Peyer's patch (tissue), 4 donors: Measurements from ENCODE around the gene IMMP2L. TPM values are rescaled to one million over a fixed set of nuclear protein-coding genes. Genes with fewer than 3 reads are reported as not detected.

Source experiments
- DNase-seq, 3 donors: peaks; one replicate each; pipeline ENCODE4 v3.0.0-alpha.2; 2017 to 2019
- H3K27ac ChIP-seq, 4 donors: fragments of 200-600 bp; sonication (generic); one replicate each; pipeline ENCODE4 v1.5.1; 2016 to 2019
- H3K27me3 ChIP-seq, 2 donors: fragments of 200-600 bp; sonication (generic); one replicate each; pipeline ENCODE4 v1.5.1; 2019
- H3K36me3 ChIP-seq, 3 donors: fragments of 200-600 bp; sonication (generic); one replicate each; pipeline ENCODE4 v1.5.1; 2016 to 2019
- H3K4me1 ChIP-seq, 4 donors: fragments of 200-600 bp; sonication (generic); one replicate each; pipeline ENCODE4 v1.5.1; 2016 to 2019
- H3K4me3 ChIP-seq, 4 donors: fragments of 200-600 bp; sonication (generic); 1 replicate in 3 of 4; 2 replicates in 1 of 4; pipeline ENCODE4 v1.5.1; 2016 to 2019; ENCODE audit warnings: mild to moderate bottlenecking in 1 of 4
- H3K9me3 ChIP-seq, 4 donors: fragments of 200-600 bp; sonication (generic); one replicate each; pipeline ENCODE4 v1.5.1; 2016 to 2019; ENCODE audit warnings: mild to moderate bottlenecking in 1 of 4
- CTCF ChIP-seq, 6 experiments: fragments of 450-650 bp in 4 of 6; fragments of 200-600 bp in 2 of 6; sonication (generic) in 1 of 6; IDR thresholded peaks; one replicate each; pipeline ENCODE4 v1.5.1; 2017 to 2019; ENCODE audit warnings: antibody characterized with exemption in 6 of 6, mild to moderate bottlenecking in 3 of 6, moderate library complexity in 1 of 6
- POLR2A ChIP-seq, 2 donors: fragments of 450-650 bp; IDR thresholded peaks; one replicate each; pipeline ENCODE4 v1.5.1; 2017; ENCODE audit warnings: antibody characterized with exemption in 2 of 2, mild to moderate bottlenecking in 2 of 2, moderate library complexity in 2 of 2
- total RNA-seq, 4 donors: library from RNA; depleted of rRNA; stranded (reverse); fragments of >200 nt; gene quantifications; one replicate each; pipeline ENCODE4 v1.1.0, GENCODE V29; 2016

IMMP2L gene
- total RNA-seq, 4 donors from 2014 or later: 5.1 to 16.5 (median 10.9) TPM

GRCh38 chr7:111357691-111358090, 204.6 kb downstream of the IMMP2L start:
- H3K27me3 ChIP-seq: no peaks in the 10 kb centered on the region
- H3K9me3 ChIP-seq: no peaks in the 10 kb centered on the region
- H3K4me1 ChIP-seq: no peaks in the 10 kb centered on the region
- DNase-seq: no peak
- no peak overlapping the region for H3K27ac ChIP-seq
- no peaks in the 10 kb centered on the region for H3K36me3 ChIP-seq
- no peak for TF ChIP-seq POLR2A (IDR thresholded peaks at IDR 0.05)
- H3K4me3 ChIP-seq: no peak overlapping the region

GRCh38 chr7:111356941-111357340, 205.4 kb downstream of the IMMP2L start:
- no peak for TF ChIP-seq CTCF (IDR thresholded peaks at IDR 0.05)
- H3K9me3 ChIP-seq: no peaks in the 10 kb centered on the region

GRCh38 chr7:111352319-111352718, 210.0 kb downstream of the IMMP2L start:
- Histone ChIP-seq H3K36me3 (no peaks in the 10 kb centered on the region), H3K9me3 (no peaks in the 10 kb centered on the region), H3K4me3 (no peak overlapping the region), H3K4me1 (no peaks in the 10 kb centered on the region), H3K27ac (no peak overlapping the region), H3K27me3 (no peaks in the 10 kb centered on the region)
- DNase-seq: no peak
- TF ChIP-seq CTCF (IDR thresholded peaks at IDR 0.05): no peak
- TF ChIP-seq POLR2A (IDR thresholded peaks at IDR 0.05): no peak

More at GRCh38 chr7:111356941-111357340, 205.4 kb downstream of the IMMP2L start:
- H3K36me3 ChIP-seq: no peaks in the 10 kb centered on the region
- H3K27me3 ChIP-seq: no peaks in the 10 kb centered on the region
- H3K4me1 ChIP-seq: no peaks in the 10 kb centered on the region
- no peak overlapping the region for H3K27ac ChIP-seq
- no peak for DNase-seq
- H3K4me3 ChIP-seq: no peak overlapping the region

GRCh38 chr7:111346219-111346618, 216.1 kb downstream of the IMMP2L start:
- no peaks in the 10 kb centered on the region for H3K27me3 ChIP-seq
- TF ChIP-seq POLR2A (IDR thresholded peaks at IDR 0.05) (no peak), CTCF (IDR thresholded peaks at IDR 0.05) (no peak)
- H3K4me3 ChIP-seq: no peak overlapping the region
- DNase-seq: no peak
- H3K9me3 ChIP-seq: peaks cover 0 to 5% (median 2%) of the 10 kb centered on the region in 4 donors
- H3K4me1 ChIP-seq: no peaks in the 10 kb centered on the region
- H3K36me3 ChIP-seq: no peaks in the 10 kb centered on the region
- H3K27ac ChIP-seq: no peak overlapping the region

GRCh38 chr7:111343017-111343416, 219.3 kb downstream of the IMMP2L start:
- no peaks in the 10 kb centered on the region for H3K36me3 ChIP-seq
- no peak for TF ChIP-seq CTCF (IDR thresholded peaks at IDR 0.05)
- no peak for TF ChIP-seq POLR2A (IDR thresholded peaks at IDR 0.05)
- no peak overlapping the region for H3K4me3 ChIP-seq
- DNase-seq: no peak
- no peaks in the 10 kb centered on the region for H3K4me1 ChIP-seq
- H3K27ac ChIP-seq: no peak overlapping the region
- no peaks in the 10 kb centered on the region for H3K27me3 ChIP-seq
- H3K9me3 ChIP-seq: peaks cover 0 to 5% (median 2%) of the 10 kb centered on the region in 4 donors

GRCh38 chr7:111339006-111339405, 223.3 kb downstream of the IMMP2L start:
- H3K9me3 ChIP-seq: peaks cover 0 to 5% (median 2%) of the 10 kb centered on the region in 4 donors
- TF ChIP-seq POLR2A (IDR thresholded peaks at IDR 0.05) (no peak), CTCF (IDR thresholded peaks at IDR 0.05) (no peak)
- no peak overlapping the region for H3K4me3 ChIP-seq
- H3K27ac ChIP-seq: no peak overlapping the region
- no peaks in the 10 kb centered on the region for H3K4me1 ChIP-seq
- no peak for DNase-seq
- H3K27me3 ChIP-seq: no peaks in the 10 kb centered on the region
- no peaks in the 10 kb centered on the region for H3K36me3 ChIP-seq
